ENCODE results near the gene NCOR2. TPM values are rescaled to one million over a fixed set of nuclear protein-coding genes. Genes with fewer than 3 reads are reported as not detected.

The NCOR2 gene
- total RNA-seq, result 100 to 1,000 TPM; 211 to 265 (median 225) TPM

GRCh38 chr12:124566997-124567672 is at the start of gene NCOR2:
Gene NCOR2, minus strand, starts transcription at chr12:124567612. Its CDS starts 72,361 bp downstream, at chr12:124495251.
- Histone ChIP-seq H3K27me3 (no peaks in the 10 kb centered on the region), H3K4me1 (peaks cover 0 to 65% (median 54%) of the 10 kb centered on the region in 4 donors), H3K27ac (peak within 1 kb of the TSS; percentile 89 to 98 (median 96)), H3K9me3 (no peaks in the 10 kb centered on the region), H3K36me3 (no peaks in the 10 kb centered on the region), H3K4me3 (peak within 1 kb of the TSS; percentile 67 to 99 (median 95))
- TF ChIP-seq CTCF (IDR thresholded peaks at IDR 0.05) (no peak), POLR2A (IDR thresholded peaks at IDR 0.05) (peak in 1 of 2 donors; percentile 35), EP300 (IDR thresholded peaks at IDR 0.05) (no peak)
- no peak for DNase-seq (ENCODE audit: low spot score in 2 of 2)
- WGBS, 2 donors, result 0 to 1% methylated on average over 13 to 27 of the region's 106 CpGs

GRCh38 chr12:124616394-124617221 is 49.2 kb upstream of the NCOR2 start:
- TF ChIP-seq CTCF (IDR thresholded peaks at IDR 0.05) (no peak), POLR2A (IDR thresholded peaks at IDR 0.05) (no peak), EP300 (IDR thresholded peaks at IDR 0.05) (no peak)
- Histone ChIP-seq H3K27ac (no peak overlapping the region), H3K9me3 (no peaks in the 10 kb centered on the region), H3K4me3 (no peak overlapping the region), H3K4me1 (peaks cover 0 to 13% (median 0%) of the 10 kb centered on the region in 4 donors), H3K27me3 (no peaks in the 10 kb centered on the region), H3K36me3 (no peaks in the 10 kb centered on the region)
- no peak for DNase-seq (ENCODE audit: low spot score in 2 of 2)
- WGBS, 2 donors, result 78 to 81% methylated on average over 20 of the region's 20 CpGs

GRCh38 chr12:124614512-124615292 is 47.3 kb upstream of the NCOR2 start:
- no peak overlapping the region for H3K4me3 ChIP-seq
- 92 to 97% methylated on average over 6 of the region's 6 CpGs for WGBS, 2 donors
- peaks cover 0 to 5% (median 3%) of the 10 kb centered on the region in 4 donors for H3K4me1 ChIP-seq
- no peak for DNase-seq (ENCODE audit: low spot score in 2 of 2)
- H3K27ac ChIP-seq, result no peak overlapping the region
- no peak for TF ChIP-seq POLR2A (IDR thresholded peaks at IDR 0.05)
- no peak for TF ChIP-seq EP300 (IDR thresholded peaks at IDR 0.05)
- TF ChIP-seq CTCF (IDR thresholded peaks at IDR 0.05), result no peak
- H3K27me3 ChIP-seq, result no peaks in the 10 kb centered on the region
- H3K36me3 ChIP-seq, result no peaks in the 10 kb centered on the region
- H3K9me3 ChIP-seq, result no peaks in the 10 kb centered on the region

- Histone ChIP-seq H3K9me3 (no peaks in the 10 kb centered on the region), H3K4me1 (peaks cover 0 to 20% (median 15%) of the 10 kb centered on the region in 4 donors), H3K4me3 (no peak overlapping the region), H3K27ac (no peak overlapping the region), H3K27me3 (no peaks in the 10 kb centered on the region), H3K36me3 (no peaks in the 10 kb centered on the region)
- TF ChIP-seq EP300 (IDR thresholded peaks at IDR 0.05) (no peak), POLR2A (IDR thresholded peaks at IDR 0.05) (no peak), CTCF (IDR thresholded peaks at IDR 0.05) (no peak)
- no peak for DNase-seq (ENCODE audit: low spot score in 2 of 2)
- 75 to 86% methylated on average over 3 of the region's 3 CpGs for WGBS, 2 donors
Measured at GRCh38 chr12:124613151-124613585, 45.8 kb upstream of the NCOR2 start.

All from tibial nerve (tissue), 4 donors.